WI38 (cell line): ENCODE measurements around the gene IKZF1.

ENCODE experiments used
- H3K4me3 ChIP-seq: 2 replicates; pipeline ENCODE4 v1.5.1; 2011; ENCODE audit warnings: low read depth, mild to moderate bottlenecking, control low read depth, low read length
- TF ChIP-seq, protein P1 (sequence below): IDR thresholded peaks from 2 replicates; pipeline ENCODE4 v1.5.1; 2012; ENCODE audit warnings: low read depth, mild to moderate bottlenecking, control low read depth, low read length

IKZF1 gene

DNA sequence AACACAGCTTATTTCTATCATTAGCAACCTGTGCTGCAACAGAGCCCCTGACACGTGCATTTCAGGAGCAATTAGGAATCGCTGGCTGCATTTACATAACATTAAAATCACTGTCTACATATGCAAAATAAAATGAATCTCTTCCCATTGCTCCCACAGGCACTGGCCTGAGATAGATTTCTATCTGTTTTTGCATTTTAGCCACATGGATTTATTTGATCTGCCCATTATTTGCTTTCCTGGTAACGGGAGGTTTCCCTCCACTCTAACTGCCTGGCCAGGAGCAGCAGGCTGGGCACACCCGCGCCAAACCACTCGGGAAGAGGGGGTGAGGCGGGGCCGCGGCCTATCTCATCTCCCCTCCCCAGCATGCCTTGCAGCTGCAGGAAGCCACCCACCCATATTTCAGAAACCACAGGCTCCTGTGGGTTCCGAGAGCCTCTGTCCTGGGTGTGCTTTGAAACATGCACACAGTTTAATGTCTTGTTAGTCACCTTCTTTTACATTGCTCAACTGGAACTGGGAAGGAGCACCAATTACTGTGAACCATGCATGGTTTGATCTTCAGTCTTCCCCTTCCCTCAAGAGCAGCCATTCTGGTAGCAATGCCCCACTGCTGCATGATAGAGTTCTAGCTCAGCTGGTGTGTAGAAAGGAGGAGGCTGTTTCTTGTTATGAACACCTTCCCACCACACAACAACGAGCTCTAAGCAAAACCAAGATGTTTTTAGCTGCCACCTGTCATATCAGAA, 37.7 kb upstream of the IKZF1 start:
- TF ChIP-seq, protein P1, sequence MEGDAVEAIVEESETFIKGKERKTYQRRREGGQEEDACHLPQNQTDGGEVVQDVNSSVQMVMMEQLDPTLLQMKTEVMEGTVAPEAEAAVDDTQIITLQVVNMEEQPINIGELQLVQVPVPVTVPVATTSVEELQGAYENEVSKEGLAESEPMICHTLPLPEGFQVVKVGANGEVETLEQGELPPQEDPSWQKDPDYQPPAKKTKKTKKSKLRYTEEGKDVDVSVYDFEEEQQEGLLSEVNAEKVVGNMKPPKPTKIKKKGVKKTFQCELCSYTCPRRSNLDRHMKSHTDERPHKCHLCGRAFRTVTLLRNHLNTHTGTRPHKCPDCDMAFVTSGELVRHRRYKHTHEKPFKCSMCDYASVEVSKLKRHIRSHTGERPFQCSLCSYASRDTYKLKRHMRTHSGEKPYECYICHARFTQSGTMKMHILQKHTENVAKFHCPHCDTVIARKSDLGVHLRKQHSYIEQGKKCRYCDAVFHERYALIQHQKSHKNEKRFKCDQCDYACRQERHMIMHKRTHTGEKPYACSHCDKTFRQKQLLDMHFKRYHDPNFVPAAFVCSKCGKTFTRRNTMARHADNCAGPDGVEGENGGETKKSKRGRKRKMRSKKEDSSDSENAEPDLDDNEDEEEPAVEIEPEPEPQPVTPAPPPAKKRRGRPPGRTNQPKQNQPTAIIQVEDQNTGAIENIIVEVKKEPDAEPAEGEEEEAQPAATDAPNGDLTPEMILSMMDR, result no peak
- no peak overlapping the region for H3K4me3 ChIP-seq

DNA sequence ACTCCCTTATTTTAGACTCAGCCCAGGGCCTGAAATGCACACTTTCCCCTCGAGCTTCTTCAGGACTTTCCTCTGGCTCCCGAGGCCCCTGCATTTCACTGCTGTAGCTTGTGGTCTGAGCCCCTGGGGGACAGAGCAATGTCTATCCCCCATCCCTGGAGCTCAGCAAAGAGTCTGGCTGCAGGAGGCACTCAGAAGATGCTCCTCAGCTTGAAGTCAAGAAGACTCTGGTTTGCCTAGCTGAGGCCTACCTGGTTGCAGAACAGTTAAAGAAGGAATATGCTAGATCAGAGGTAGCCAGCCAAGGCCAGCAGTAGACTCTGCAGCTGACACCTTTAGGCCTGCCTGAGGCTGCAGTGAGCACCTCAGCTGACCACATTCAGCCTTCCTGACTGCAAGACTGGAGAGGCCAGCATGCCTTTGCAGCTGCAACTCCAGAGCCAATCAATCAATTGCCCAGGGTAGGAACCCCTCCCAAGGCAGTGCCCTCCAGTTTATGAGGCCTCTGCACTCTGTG, 36.9 kb upstream of the IKZF1 start:
- TF ChIP-seq, protein P1, result no peak
- H3K4me3 ChIP-seq, result no peak overlapping the region

DNA sequence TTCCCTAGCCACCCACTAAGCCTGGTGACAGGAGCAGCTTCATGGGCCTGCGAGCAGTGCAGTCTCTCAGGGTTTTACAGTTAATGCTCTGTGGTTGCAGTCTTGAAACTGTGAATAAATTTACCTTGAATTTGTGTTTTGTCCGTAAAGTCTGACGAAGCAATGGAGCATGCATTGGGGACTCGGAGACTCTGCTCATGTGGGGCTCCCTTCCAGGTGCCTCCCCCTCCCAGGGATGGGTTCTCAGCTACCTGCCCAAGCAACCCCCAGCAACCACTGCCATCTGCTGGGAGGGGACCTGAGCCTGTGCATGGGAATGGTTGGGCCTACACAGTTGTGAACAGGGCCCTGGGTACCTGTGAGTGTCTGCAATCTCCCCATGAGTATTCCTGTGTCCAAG, 36.3 kb upstream of the IKZF1 start:
- TF ChIP-seq, protein P1, result no peak
- H3K4me3 ChIP-seq, result no peak overlapping the region

DNA sequence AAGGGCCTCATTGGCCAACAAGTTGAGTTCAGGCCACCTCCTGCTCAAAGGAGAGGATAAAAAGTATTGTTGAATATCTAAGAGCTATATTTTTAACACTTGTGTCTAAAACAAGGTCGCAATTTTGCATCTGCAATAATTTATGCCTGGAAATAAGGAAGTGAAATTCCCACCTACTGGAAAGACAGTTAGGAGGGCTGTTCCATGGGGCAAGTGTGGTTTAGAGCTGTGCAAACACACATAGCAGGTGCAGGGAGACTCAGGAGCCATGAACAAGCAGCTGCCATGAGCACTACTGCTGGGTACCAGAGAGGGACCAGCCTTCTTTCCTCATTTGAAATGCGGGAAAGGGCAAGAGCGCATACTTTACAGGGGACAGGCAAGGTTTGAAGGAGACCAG, 35.5 kb upstream of the IKZF1 start:
- TF ChIP-seq, protein P1, result no peak

DNA sequence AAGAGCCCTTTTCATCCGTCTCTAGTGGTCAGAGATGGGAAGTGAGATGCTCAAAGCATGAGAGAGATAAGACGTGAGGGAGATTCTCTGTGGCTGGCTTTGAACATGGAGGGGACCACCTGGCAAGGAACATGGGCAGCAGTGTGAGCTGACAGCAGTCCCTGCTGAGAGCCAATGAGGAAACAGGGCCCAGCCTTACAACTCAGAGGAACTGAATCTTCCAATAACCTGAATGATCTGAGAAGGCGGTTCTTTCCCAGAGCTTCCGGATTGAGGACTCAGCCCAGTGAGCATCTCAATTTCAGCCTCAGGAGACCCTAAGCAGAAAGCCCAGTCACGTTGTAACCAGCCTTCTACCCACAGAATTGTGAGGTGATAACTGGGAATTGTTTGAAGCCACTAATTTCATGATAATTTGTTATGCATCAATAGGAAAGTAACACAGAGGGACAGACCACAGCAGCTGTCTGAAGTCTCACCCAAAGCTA, 33.9 kb upstream of the IKZF1 start:
- TF ChIP-seq, protein P1, result no peak
- H3K4me3 ChIP-seq, result no peak overlapping the region

More for the DNA sequence above, 35.5 kb upstream of the IKZF1 start:
- no peak overlapping the region for H3K4me3 ChIP-seq

DNA sequence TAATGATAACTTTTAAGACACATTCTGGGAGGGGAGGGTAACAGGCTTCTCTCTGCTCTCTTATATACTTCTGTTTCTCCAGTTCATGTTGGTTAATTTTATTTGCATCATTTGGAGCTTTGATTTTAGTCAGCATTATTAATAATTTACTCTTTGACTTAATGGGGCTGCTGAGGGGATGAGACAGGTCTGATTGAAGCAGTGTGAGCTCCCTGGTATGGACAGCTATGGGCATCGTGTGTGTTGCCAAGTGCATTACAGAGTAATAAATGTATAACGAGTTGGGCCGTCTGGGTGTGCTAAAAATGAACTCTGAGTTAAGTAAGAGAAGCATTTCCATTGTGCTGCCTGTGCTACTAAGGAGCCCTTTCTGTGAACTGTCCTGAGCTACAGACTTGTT, 31.7 kb upstream of the IKZF1 start:
- TF ChIP-seq, protein P1, result no peak
- no peak overlapping the region for H3K4me3 ChIP-seq

DNA sequence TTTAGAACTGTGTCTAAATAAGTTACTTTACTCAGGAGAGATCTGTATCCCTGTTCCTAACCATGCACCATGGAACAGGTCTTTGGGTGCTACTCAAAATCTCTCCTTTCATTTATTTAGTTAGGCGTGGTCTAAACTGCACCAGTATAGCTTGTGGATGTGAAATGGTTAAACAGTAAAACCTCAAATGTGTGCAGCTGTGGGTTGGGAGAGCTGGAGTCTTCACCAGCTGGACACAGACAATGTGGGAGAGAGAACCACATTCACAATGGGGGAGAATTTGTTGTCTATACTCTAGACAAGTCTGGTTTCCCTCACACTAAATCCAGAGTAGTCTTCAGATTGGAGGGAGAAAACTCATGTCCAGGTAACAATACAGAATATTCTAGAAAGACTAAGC, 31.2 kb upstream of the IKZF1 start:
- TF ChIP-seq, protein P1, result no peak

More for the DNA sequence above, 31.2 kb upstream of the IKZF1 start:
- no peak overlapping the region for H3K4me3 ChIP-seq
